SK-N-SH (cell line): ENCODE results near the gene UBN2. TPM values are rescaled to one million over a fixed set of nuclear protein-coding genes. Genes with fewer than 3 reads are reported as not detected.
A peak's percentile ranks its signal among the peaks of the same experiment; 100 is the strongest.

Source experiments
- CTCF ChIA-PET: fragments of 300-600, 350-600 bp; formaldehyde crosslinking; extraction: SDS; loops from one replicate; lab custom pipeline; 2021; lab: Yijun Ruan, JAX
- POLR2A ChIA-PET: fragments of 350-600 bp; sonication (Branson Sonifier 250); formaldehyde crosslinking; extraction: SDS; loops from one replicate; lab custom pipeline; 2020; ENCODE audit warnings: antibody characterized with exemption, inconsistent platforms; lab: Yijun Ruan, JAX
- DNase-seq: peaks from one replicate; pipeline ENCODE4 v3.0.0; 2012
- H2AFZ ChIP-seq: fragments of 200-600 bp; sonication (generic); 2 replicates; pipeline ENCODE4 v1.8.1; 2016; ENCODE audit warnings: antibody characterized with exemption, mild to moderate bottlenecking, low read depth
- H3F3A ChIP-seq: fragments of 200-600 bp; sonication (generic); replicated peaks from 2 replicates; pipeline ENCODE3; 2016; ENCODE audit warnings: antibody characterized with exemption, mild to moderate bottlenecking; ENCODE audit not compliant: insufficient read depth
- H3K27ac ChIP-seq, 2 experiments: fragments of 200-500 bp in 1 of 2; fragments of 200-600 bp in 1 of 2; sonication (Bioruptor generic) in 1 of 2; sonication (generic), shearing (Covaris generic) in 1 of 2; 2 replicates each; pipeline versions ENCODE4 v1.5.1 to v1.6.1; 2014 to 2016; ENCODE audit warnings: low read depth in 2 of 2, inconsistent platforms in 1 of 2, low read length in 1 of 2, mild to moderate bottlenecking in 1 of 2, mixed read lengths in 1 of 2
- H3K27me3 ChIP-seq: fragments of 200-600 bp; sonication (generic), shearing (Covaris generic); 2 replicates; pipeline ENCODE4 v1.6.1; 2016; ENCODE audit warnings: mixed run types; ENCODE audit not compliant: insufficient read depth
- H3K36me3 ChIP-seq, 2 experiments: fragments of 200-500 bp in 1 of 2; fragments of 200-600 bp in 1 of 2; sonication (Bioruptor generic) in 1 of 2; sonication (generic) in 1 of 2; replicated peaks in 1 of 2; 2 replicates each; pipeline versions ENCODE3 to v1.5.1; 2014 to 2016; ENCODE audit warnings: low read length in 1 of 2, mild to moderate bottlenecking in 1 of 2; ENCODE audit not compliant: insufficient read depth in 2 of 2, control insufficient read depth in 1 of 2
- H3K4me1 ChIP-seq, 2 experiments: fragments of 200-500 bp in 1 of 2; fragments of 200-600 bp in 1 of 2; sonication (Bioruptor generic) in 1 of 2; sonication (generic), shearing (Covaris generic) in 1 of 2; 2 replicates each; pipeline versions ENCODE4 v1.5.1 to v1.6.1; 2014 to 2016; ENCODE audit warnings: low read depth in 1 of 2, low read length in 1 of 2, mixed run types in 1 of 2; ENCODE audit not compliant: insufficient read depth in 2 of 2, control insufficient read depth in 1 of 2
- H3K4me2 ChIP-seq: fragments of 200-600 bp; sonication (generic), shearing (Covaris generic); 2 replicates; pipeline ENCODE4 v1.6.1; 2017; ENCODE audit warnings: mixed run types
- H3K4me3 ChIP-seq, 2 experiments: fragments of 200-500 bp in 1 of 2; fragments of 200-600 bp in 1 of 2; sonication (Bioruptor generic) in 1 of 2; sonication (generic), shearing (Covaris generic) in 1 of 2; 2 replicates each; pipeline versions ENCODE4 v1.5.1 to v1.8.1; 2014 to 2016; ENCODE audit warnings: low read depth in 2 of 2, inconsistent platforms in 1 of 2, low read length in 1 of 2, mild to moderate bottlenecking in 1 of 2, mixed read lengths in 1 of 2, moderate library complexity in 1 of 2
- H3K79me2 ChIP-seq: fragments of 200-600 bp; sonication (generic); 2 replicates; pipeline ENCODE4 v1.8.1; 2017; ENCODE audit warnings: mild to moderate bottlenecking; ENCODE audit not compliant: insufficient read depth
- H3K9ac ChIP-seq: fragments of 200-600 bp; sonication (generic); 2 replicates; pipeline ENCODE4 v1.6.1; 2017; ENCODE audit warnings: mixed run types
- H3K9me2 ChIP-seq: fragments of 200-600 bp; sonication (generic); 2 replicates; pipeline ENCODE4 v1.6.1; 2017; ENCODE audit warnings: mixed run types
- H3K9me3 ChIP-seq: fragments of 200-600 bp; sonication (generic); 2 replicates; pipeline ENCODE4 v1.6.1; 2017; ENCODE audit warnings: mixed run types, mild to moderate bottlenecking, moderate library complexity
- H4K20me1 ChIP-seq: fragments of 200-600 bp; sonication (generic); 2 replicates; pipeline ENCODE4 v1.6.1; 2017; ENCODE audit warnings: mild to moderate bottlenecking, mixed run types; ENCODE audit not compliant: insufficient read depth
- CHD2 ChIP-seq: fragments of 150-350 bp; IDR thresholded peaks from 2 replicates; pipeline ENCODE4 v1.6.1; 2018; ENCODE audit warnings: low read length; ENCODE audit not compliant: partially characterized antibody
- EP300 ChIP-seq, 2 experiments: IDR thresholded peaks; 2 replicates each; pipeline versions ENCODE4 v1.4.0 to v1.6.1; 2012; ENCODE audit warnings: borderline replicate concordance in 1 of 2, low read depth in 1 of 2, low read length in 1 of 2
- EZH2phosphoT487 ChIP-seq: fragments of 200-600 bp; sonication (generic); IDR thresholded peaks from 2 replicates; pipeline ENCODE4 v1.6.1; 2017; ENCODE audit warnings: low read depth, mixed run types, mild to moderate bottlenecking, antibody characterized with exemption, moderate library complexity, borderline replicate concordance
- FOSL2 ChIP-seq: IDR thresholded peaks from 2 replicates; pipeline ENCODE4 v1.4.0; 2012; ENCODE audit warnings: low read depth, mild to moderate bottlenecking, moderate library complexity, borderline replicate concordance
- FOXJ3 ChIP-seq: sonication (generic); formaldehyde crosslinking; IDR thresholded peaks from 2 replicates; pipeline ENCODE4 v1.5.1; 2020; ENCODE audit warnings: mild to moderate bottlenecking, missing genetic modification reagents
- GATA2 ChIP-seq: sonication (generic); formaldehyde crosslinking; IDR thresholded peaks from 2 replicates; pipeline ENCODE4 v1.5.0; 2020; ENCODE audit warnings: mild to moderate bottlenecking, missing genetic modification reagents
- IRF3 ChIP-seq: fragments of 150-350 bp; IDR thresholded peaks from 2 replicates; pipeline ENCODE4 v1.6.1; 2016; ENCODE audit warnings: mild to moderate bottlenecking, low read depth, low read length
- JUND ChIP-seq: IDR thresholded peaks from 2 replicates; pipeline ENCODE4 v1.4.0; 2012
- MAX ChIP-seq: IDR thresholded peaks from 2 replicates; pipeline ENCODE4 v1.4.0; 2012; ENCODE audit warnings: low read depth
- MEF2A ChIP-seq: IDR thresholded peaks from 2 replicates; pipeline ENCODE4 v1.4.0; 2012; ENCODE audit warnings: low read depth, borderline replicate concordance
- MXI1 ChIP-seq: IDR thresholded peaks from 2 replicates; pipeline ENCODE4 v1.6.1; 2012; ENCODE audit warnings: mild to moderate bottlenecking, low read depth, low read length, improper control_type of control experiment
- NFIC ChIP-seq: IDR thresholded peaks from 2 replicates; pipeline ENCODE4 v1.4.0; 2012; ENCODE audit warnings: borderline replicate concordance
- NRF1 ChIP-seq: IDR thresholded peaks from 2 replicates; pipeline ENCODE4 v1.6.1; 2012; ENCODE audit warnings: low read depth, mild to moderate bottlenecking, low read length
- PBX3 ChIP-seq: IDR thresholded peaks from 2 replicates; pipeline ENCODE4; 2012
- RCOR1 ChIP-seq: fragments of 150-350 bp; IDR thresholded peaks from 2 replicates; pipeline ENCODE4 v1.6.1; 2017; ENCODE audit warnings: antibody characterized with exemption, low read length
- RXRA ChIP-seq: IDR thresholded peaks from 2 replicates; pipeline ENCODE4 v1.4.0; 2012; ENCODE audit warnings: low read depth, mild to moderate bottlenecking, borderline replicate concordance
- SMC3 ChIP-seq: IDR thresholded peaks from 2 replicates; pipeline ENCODE4 v1.6.1; 2012; ENCODE audit warnings: low read depth, low read length, improper control_type of control experiment
- TEAD4 ChIP-seq: IDR thresholded peaks from 2 replicates; pipeline ENCODE4 v1.4.0; 2012; ENCODE audit warnings: mild to moderate bottlenecking, borderline replicate concordance; ENCODE audit not compliant: insufficient read depth
- WGBS: methylation state at CpG from one replicate; pipeline ENCODE4 v1.1.6; 2017; ENCODE audit warnings: low lambda C conversion rate; 5-methylcytosine and 5-hydroxymethylcytosine counted together
- polyA plus RNA-seq, 3 experiments: library from polyadenylated mRNA; depleted of rRNA; stranded (reverse); fragments of >200 nt; gene quantifications; 2 replicates each; pipeline ENCODE4 v1.2.3, GENCODE V29; 2012
- TF ChIP-seq, protein P1 (sequence below): fragments of 150-350 bp; IDR thresholded peaks from 2 replicates; pipeline ENCODE4 v1.6.1; 2017; ENCODE audit warnings: antibody characterized with exemption, low read length, low read depth, borderline replicate concordance

The UBN2 gene
- polyA plus RNA-seq, 1 of the 3 experiments (the other 2 are of a cell fraction), result 2.0 TPM

GRCh38 chr7:139339698-139340036, 108.6 kb downstream of the UBN2 start:
- H3F3A ChIP-seq, result peaks cover 21% of the 10 kb centered on the region
- TF ChIP-seq TEAD4 (no peak), CHD2 (no peak), RXRA (no peak), GATA2 (CRISPR knock-in tag) (no peak), JUND (no peak), EZH2phosphoT487 (no peak), PBX3 (no peak), MXI1 (no peak), MEF2A (no peak), RCOR1 (no peak), SMC3 (no peak), IRF3 (no peak), FOXJ3 (no peak), MAX (no peak), FOSL2 (no peak), EP300 (IDR thresholded peaks at IDR 0.05; ENCODE audit: borderline replicate concordance in 1 of 2, low read depth in 1 of 2, low read length in 1 of 2) (no peak), NRF1 (no peak), NFIC (no peak)
- TF ChIP-seq, protein P1, sequence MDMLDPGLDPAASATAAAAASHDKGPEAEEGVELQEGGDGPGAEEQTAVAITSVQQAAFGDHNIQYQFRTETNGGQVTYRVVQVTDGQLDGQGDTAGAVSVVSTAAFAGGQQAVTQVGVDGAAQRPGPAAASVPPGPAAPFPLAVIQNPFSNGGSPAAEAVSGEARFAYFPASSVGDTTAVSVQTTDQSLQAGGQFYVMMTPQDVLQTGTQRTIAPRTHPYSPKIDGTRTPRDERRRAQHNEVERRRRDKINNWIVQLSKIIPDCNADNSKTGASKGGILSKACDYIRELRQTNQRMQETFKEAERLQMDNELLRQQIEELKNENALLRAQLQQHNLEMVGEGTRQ, result no peak
- CTCF ChIA-PET, result interaction anchor here (0.8 to 3.7 kb wide), 18 partner anchors 10 to 264 kb away, joined by 3 to 11 read pairs (median 4); partner anchors contain the start of genes KLRG2 and LUC7L2
- peak overlapping the region; percentile 86 for H2AFZ ChIP-seq
- H3K4me1 ChIP-seq, result peaks cover 0 to 6% of the 10 kb centered on the region in 2 experiments; a peak in 2 of 4 replicates
- H3K36me3 ChIP-seq, result peaks cover 0 to 4% of the 10 kb centered on the region in 2 experiments
- no peaks in the 10 kb centered on the region for H3K9me3 ChIP-seq
- DNase-seq, result no peak
- WGBS, result 73% methylated on average over 13 of the region's 13 CpGs
- peak overlapping the region; percentile 98 to 99; a peak in 3 of 4 replicates for H3K27ac ChIP-seq
- H3K4me2 ChIP-seq, result peak overlapping the region; percentile 23; the same call in 1 of the 2 replicates
- H3K79me2 ChIP-seq, result peaks cover 29% of the 10 kb centered on the region
- POLR2A ChIA-PET, result interaction anchor here (1.0 to 1.5 kb wide), 5 partner anchors 13 to 206 kb away, joined by 4 to 23 read pairs (median 5); partner anchors contain the start of genes LUC7L2 and UBN2
- no peaks in the 10 kb centered on the region for H3K27me3 ChIP-seq
- H4K20me1 ChIP-seq, result no peaks in the 10 kb centered on the region
- H3K9me2 ChIP-seq, result no peaks in the 10 kb centered on the region
- peak overlapping the region; percentile 81 to 89 for H3K4me3 ChIP-seq
- H3K9ac ChIP-seq, result no peak overlapping the region; the same call in 1 of the 2 replicates
